ENCODE measurements around the gene EGFLAM.

DNA sequence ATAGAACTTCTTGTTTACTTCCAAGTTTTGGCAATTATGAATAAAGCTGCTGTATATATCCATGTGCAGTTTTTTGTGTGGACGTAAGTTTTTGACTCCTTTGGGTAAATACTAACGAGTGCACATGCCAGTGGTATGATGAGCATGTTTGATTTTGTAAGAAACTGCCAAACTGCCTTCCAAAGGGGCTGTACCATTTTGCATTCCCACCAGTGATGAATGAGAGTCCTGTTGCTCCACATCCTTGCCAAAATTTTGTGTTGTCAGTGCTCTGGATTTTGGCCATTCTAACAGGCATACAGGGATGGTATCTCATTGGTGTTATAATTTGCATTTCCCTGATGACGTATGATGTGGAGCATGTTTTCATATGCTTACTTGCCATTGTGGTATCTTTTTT, 73.5 kb downstream of the EGFLAM start:
- TF ChIP-seq, protein P1, sequence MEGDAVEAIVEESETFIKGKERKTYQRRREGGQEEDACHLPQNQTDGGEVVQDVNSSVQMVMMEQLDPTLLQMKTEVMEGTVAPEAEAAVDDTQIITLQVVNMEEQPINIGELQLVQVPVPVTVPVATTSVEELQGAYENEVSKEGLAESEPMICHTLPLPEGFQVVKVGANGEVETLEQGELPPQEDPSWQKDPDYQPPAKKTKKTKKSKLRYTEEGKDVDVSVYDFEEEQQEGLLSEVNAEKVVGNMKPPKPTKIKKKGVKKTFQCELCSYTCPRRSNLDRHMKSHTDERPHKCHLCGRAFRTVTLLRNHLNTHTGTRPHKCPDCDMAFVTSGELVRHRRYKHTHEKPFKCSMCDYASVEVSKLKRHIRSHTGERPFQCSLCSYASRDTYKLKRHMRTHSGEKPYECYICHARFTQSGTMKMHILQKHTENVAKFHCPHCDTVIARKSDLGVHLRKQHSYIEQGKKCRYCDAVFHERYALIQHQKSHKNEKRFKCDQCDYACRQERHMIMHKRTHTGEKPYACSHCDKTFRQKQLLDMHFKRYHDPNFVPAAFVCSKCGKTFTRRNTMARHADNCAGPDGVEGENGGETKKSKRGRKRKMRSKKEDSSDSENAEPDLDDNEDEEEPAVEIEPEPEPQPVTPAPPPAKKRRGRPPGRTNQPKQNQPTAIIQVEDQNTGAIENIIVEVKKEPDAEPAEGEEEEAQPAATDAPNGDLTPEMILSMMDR (IDR thresholded peaks at IDR 0.05): no peak
- TF ChIP-seq POLR2A (IDR thresholded peaks at IDR 0.05): no peak
